ENCODE measurements around the gene DGUOK.

- no peak for TF ChIP-seq EZH2 (IDR thresholded peaks at IDR 0.05; ENCODE audit: borderline replicate concordance, low read length)
- TF ChIP-seq, protein P1, sequence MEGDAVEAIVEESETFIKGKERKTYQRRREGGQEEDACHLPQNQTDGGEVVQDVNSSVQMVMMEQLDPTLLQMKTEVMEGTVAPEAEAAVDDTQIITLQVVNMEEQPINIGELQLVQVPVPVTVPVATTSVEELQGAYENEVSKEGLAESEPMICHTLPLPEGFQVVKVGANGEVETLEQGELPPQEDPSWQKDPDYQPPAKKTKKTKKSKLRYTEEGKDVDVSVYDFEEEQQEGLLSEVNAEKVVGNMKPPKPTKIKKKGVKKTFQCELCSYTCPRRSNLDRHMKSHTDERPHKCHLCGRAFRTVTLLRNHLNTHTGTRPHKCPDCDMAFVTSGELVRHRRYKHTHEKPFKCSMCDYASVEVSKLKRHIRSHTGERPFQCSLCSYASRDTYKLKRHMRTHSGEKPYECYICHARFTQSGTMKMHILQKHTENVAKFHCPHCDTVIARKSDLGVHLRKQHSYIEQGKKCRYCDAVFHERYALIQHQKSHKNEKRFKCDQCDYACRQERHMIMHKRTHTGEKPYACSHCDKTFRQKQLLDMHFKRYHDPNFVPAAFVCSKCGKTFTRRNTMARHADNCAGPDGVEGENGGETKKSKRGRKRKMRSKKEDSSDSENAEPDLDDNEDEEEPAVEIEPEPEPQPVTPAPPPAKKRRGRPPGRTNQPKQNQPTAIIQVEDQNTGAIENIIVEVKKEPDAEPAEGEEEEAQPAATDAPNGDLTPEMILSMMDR (conservative IDR thresholded peaks at IDR 0.05 in 1 of 2, IDR thresholded peaks at IDR 0.05 in 1 of 2; ENCODE audit: extremely low read depth in 1 of 2, insufficient read depth in 1 of 2, low read depth in 1 of 2, low read length in 2 of 2): no peak
These were observed 26.1 kb downstream of the DGUOK start for GRCh38 chr2:73952499-73953446.

All from mammary epithelial cell (primary cell).